KOPT-K1 (cell line): ENCODE results near the gene LIN28A.

ENCODE experiments used
- H3K27ac ChIP-seq: fragments of 200-600 bp; sonication (generic); 2 replicates; pipeline ENCODE4 v1.5.1; 2016; ENCODE audit warnings: antibody characterized with exemption, mild to moderate bottlenecking, low read depth, low read length; ENCODE audit not compliant: poor library complexity, severe bottlenecking
- H3K36me3 ChIP-seq: fragments of 200-600 bp; sonication (generic); 2 replicates; pipeline ENCODE4 v1.5.1; 2017; ENCODE audit warnings: antibody characterized with exemption, mild to moderate bottlenecking, low read length, moderate library complexity; ENCODE audit not compliant: insufficient read depth
- H3K9me3 ChIP-seq: fragments of 200-600 bp; sonication (generic); 2 replicates; pipeline ENCODE4 v1.5.1; 2017; ENCODE audit warnings: antibody characterized with exemption, low read length, mild to moderate bottlenecking; ENCODE audit not compliant: insufficient read depth, poor library complexity, severe bottlenecking

Gene LIN28A

DNA sequence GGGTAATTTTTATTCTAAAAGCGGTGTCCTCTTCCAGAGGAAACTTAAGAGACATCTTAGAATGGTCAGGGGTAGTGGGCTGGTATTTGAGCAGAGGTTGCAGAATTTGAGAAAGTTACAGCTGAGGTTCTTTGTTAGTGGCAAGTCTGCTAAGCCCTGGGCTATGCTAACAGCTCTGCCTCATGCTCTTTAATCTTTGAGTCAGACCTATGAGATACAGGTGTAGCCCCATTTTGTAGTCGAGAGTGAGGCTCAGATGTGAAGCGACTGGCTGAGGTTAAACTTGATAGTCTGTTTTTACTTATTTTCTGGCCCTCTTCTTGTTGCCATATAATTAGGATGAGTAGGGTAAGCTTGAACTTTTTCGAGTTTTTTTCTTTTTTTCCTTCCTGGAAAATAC lies 66.3 kb downstream of the LIN28A start:
- H3K27ac ChIP-seq, result no peak overlapping the region
- H3K9me3 ChIP-seq, result no peaks in the 10 kb centered on the region
- peaks cover 67% of the 10 kb centered on the region for H3K36me3 ChIP-seq

DNA sequence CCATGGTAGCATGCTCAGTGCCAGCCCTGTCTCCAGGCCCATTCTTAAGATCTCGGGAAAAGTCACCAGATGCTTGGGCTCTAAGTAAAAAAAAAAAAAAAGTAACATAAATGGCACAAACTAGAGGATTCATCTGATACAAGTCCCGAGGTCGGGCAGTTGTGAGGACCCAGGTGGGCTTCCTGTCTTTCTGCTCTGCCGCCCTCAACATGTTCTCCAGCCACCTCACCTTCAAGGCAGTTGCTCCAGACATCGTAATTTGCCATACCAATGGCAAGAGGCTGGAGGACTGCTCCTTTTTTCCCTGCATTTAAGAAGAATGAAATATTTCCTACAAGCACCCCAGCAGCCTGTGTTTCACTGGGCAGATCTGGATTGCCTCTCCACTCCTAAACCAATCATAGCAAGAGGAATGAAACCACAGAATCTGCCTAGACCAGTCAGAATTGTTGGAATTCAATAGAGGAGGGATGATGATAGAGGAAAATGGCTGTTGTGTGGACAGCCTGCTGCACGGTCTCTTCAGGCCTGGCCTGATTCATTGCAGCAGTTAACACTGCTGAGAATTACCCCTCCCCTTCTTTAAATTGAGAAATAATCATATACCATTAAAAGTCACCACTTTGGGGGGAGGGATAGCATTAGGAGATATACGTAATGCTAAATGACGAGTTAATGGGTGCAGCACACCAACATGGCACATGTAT lies 67.0 kb downstream of the LIN28A start:
- H3K36me3 ChIP-seq, result peaks cover 67% of the 10 kb centered on the region
- no peaks in the 10 kb centered on the region for H3K9me3 ChIP-seq
- H3K27ac ChIP-seq, result no peak overlapping the region

DNA sequence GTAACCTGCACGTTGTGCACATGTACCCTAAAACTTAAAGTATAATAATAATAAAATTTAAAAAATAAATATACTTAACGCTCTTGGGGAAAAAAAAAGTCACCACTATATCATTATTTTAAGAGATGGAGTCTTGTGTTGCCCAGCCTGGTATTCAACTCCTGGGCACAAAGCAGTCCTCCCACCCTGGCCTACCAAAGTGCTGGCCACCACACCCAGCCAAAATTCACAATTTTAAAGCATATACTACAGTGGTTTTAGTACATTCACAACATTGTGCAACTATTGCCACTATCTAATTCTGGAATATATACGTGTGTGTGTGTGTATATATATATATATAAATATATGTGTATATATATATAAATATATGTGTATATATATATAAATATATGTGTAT lies 67.5 kb downstream of the LIN28A start:
- Histone ChIP-seq H3K9me3 (no peaks in the 10 kb centered on the region), H3K27ac (no peak overlapping the region), H3K36me3 (peaks cover 65% of the 10 kb centered on the region)

DNA sequence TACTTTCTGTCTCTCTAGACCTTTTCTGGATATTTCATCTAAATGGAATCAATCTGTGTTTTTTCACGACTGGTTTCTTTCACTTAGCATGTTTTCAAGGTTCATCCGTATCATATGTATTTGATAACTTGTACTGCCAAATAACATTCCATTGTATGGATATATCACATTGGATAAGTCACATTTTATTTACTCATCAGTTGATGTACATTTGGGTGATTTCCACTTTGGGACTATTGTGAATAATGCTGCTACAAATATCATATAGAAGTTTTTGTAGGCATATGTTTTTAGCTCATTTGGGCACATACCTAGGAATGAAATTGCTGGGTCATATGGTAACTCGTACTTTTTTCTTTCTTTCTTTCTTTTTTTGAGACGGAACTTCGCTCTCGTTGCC lies 68.4 kb downstream of the LIN28A start:
- Histone ChIP-seq H3K9me3 (no peaks in the 10 kb centered on the region), H3K27ac (no peak overlapping the region), H3K36me3 (peaks cover 57% of the 10 kb centered on the region)
